GM12878 (cell line): ENCODE measurements around the gene NCAPD2. TPM values are rescaled to one million over a fixed set of nuclear protein-coding genes. Genes with fewer than 3 reads are reported as not detected.

ENCODE experiments used
- ATAC-seq: fragments of 200-7000 bp; cut with Tn5 transposase; 3 replicates; pipeline ENCODE4 v1.9.1; 2020; ENCODE audit warnings: mild to moderate bottlenecking, moderate library complexity
- BruUV-seq: library from RNA; stranded (reverse); fragments of 400-500 nt; replicated peaks from 2 replicates; lab custom pipeline; 2021; lab: Mats Ljungman, UMichigan
- CTCF ChIA-PET: fragments of 300-600 bp; sonication (Branson Sonifier 250); formaldehyde crosslinking; extraction: SDS; loops from one replicate; lab custom pipeline; 2021; ENCODE audit warnings: inconsistent platforms; lab: Yijun Ruan, JAX
- POLR2A ChIA-PET: fragments of 350-600 bp; formaldehyde crosslinking; extraction: SDS; loops from one replicate; lab custom pipeline; 2021; ENCODE audit warnings: inconsistent platforms; lab: Charles Lee
- RAD21 ChIA-PET: fragments of 300-600 bp; sonication (Branson Sonifier 250); formaldehyde crosslinking; loops from one replicate; lab custom pipeline; 2023; ENCODE audit warnings: antibody characterized with exemption; ENCODE audit not compliant: unreplicated experiment; lab: Charles Lee
- SMC1A ChIA-PET: fragments of 300-600 bp; sonication (Branson Sonifier 250); formaldehyde crosslinking; loops from one replicate; lab custom pipeline; 2023; ENCODE audit not compliant: unreplicated experiment, uncharacterized antibody; lab: Charles Lee
- DNase-seq: peaks from one replicate; pipeline ENCODE4 v3.0.0-alpha.2; 2011; ENCODE audit warnings: low read depth, low spot score
- FAIRE-seq: peaks from 3 replicates; lab custom pipeline; 2011; peaks lifted over from hg19 to GRCh38; lab: Jason Lieb, UNC
- H2AFZ ChIP-seq: 2 replicates; pipeline ENCODE4 v1.6.0; 2011; ENCODE audit warnings: low read depth, low read length, control low read depth; ENCODE audit not compliant: control insufficient read depth
- H3K27ac ChIP-seq: 2 replicates; pipeline ENCODE4 v1.5.1; 2011; ENCODE audit warnings: control low read depth; ENCODE audit not compliant: control insufficient read depth, insufficient read depth
- H3K27me3 ChIP-seq, 2 experiments: replicated peaks in 1 of 2; 2 replicates each; pipeline versions ENCODE4 v1.6.0 to v1.6.1; 2011; ENCODE audit warnings: low read length in 1 of 2; ENCODE audit not compliant: control insufficient read depth in 2 of 2, insufficient read depth in 2 of 2
- H3K36me3 ChIP-seq, 2 experiments: 2 replicates each; pipeline ENCODE4 v1.5.1; 2011; ENCODE audit warnings: low read length in 1 of 2; ENCODE audit not compliant: control insufficient read depth in 2 of 2, insufficient read depth in 2 of 2
- H3K4me1 ChIP-seq: 2 replicates; pipeline ENCODE4 v1.6.1; 2011; ENCODE audit warnings: mild to moderate bottlenecking, low read length, moderate library complexity, mixed read lengths; ENCODE audit not compliant: control insufficient read depth, insufficient read depth
- H3K4me2 ChIP-seq: 2 replicates; pipeline ENCODE4 v1.6.0; 2011; ENCODE audit warnings: control low read depth; ENCODE audit not compliant: control insufficient read depth, insufficient read depth
- H3K4me3 ChIP-seq: fragments of 200-600 bp; sonication (generic); 2 replicates; pipeline ENCODE4 v1.5.1; 2016
- H3K79me2 ChIP-seq: 2 replicates; pipeline ENCODE4 v1.6.0; 2011; ENCODE audit warnings: low read length; ENCODE audit not compliant: control insufficient read depth, insufficient read depth
- H3K9ac ChIP-seq: 2 replicates; pipeline ENCODE4 v1.8.0; 2011; ENCODE audit warnings: low read length, control low read depth, mixed read lengths; ENCODE audit not compliant: control insufficient read depth, insufficient read depth
- H3K9me3 ChIP-seq: replicated peaks from 3 replicates; pipeline ENCODE4 v1.5.1; 2011; ENCODE audit warnings: mild to moderate bottlenecking, low read length; ENCODE audit not compliant: control insufficient read depth, insufficient read depth
- H4K20me1 ChIP-seq: 2 replicates; pipeline ENCODE4 v1.6.0; 2011; ENCODE audit not compliant: control insufficient read depth, insufficient read depth
- ATF7 ChIP-seq: fragments of 450-650 bp; IDR thresholded peaks from 2 replicates; pipeline ENCODE4 v1.6.1; 2016; ENCODE audit warnings: low read depth, mild to moderate bottlenecking
- GATAD2B ChIP-seq: fragments of 450-650 bp; conservative IDR thresholded peaks from 2 replicates; pipeline ENCODE4 v1.6.1; 2017; ENCODE audit warnings: low read depth, mild to moderate bottlenecking, moderate library complexity
- SMARCA5 ChIP-seq: fragments of 450-650 bp; IDR thresholded peaks from 2 replicates; pipeline ENCODE4 v1.6.1; 2017; ENCODE audit warnings: mild to moderate bottlenecking
- SREBF1 ChIP-seq: IDR thresholded peaks from 2 replicates; pipeline ENCODE4 v1.6.1; 2012; ENCODE audit warnings: mild to moderate bottlenecking, low read length
- YBX1 ChIP-seq: fragments of 450-650 bp; IDR thresholded peaks from 2 replicates; pipeline ENCODE4 v1.6.1; 2016; ENCODE audit warnings: antibody characterized with exemption
- WGBS: methylation state at CpG from one replicate; pipeline ENCODE4 v1.1.6; 2016; ENCODE audit warnings: low lambda C conversion rate; ENCODE audit not compliant: insufficient replicate concordance, insufficient coverage; ENCODE audit errors: missing lambda C conversion rate; 5-methylcytosine and 5-hydroxymethylcytosine counted together
- in situ Hi-C: fragments of 300-500 bp; cut with MboI; formaldehyde crosslinking; loops from 9 replicates; pipeline ENCODE4 v1.14.3; 2018; ENCODE audit warnings: mixed read lengths
- intact Hi-C: fragments of 100-400 bp; cut with micrococcal nuclease; formaldehyde crosslinking; loops from one replicate; pipeline ENCODE4 v1.14.2; 2022; ENCODE audit not compliant: unreplicated experiment
- polyA plus RNA-seq, 11 experiments: library from polyadenylated mRNA; depleted of rRNA in 4 of 11; unstranded in 6 of 11; stranded (reverse) in 5 of 11; fragments of >200 nt; fragmentation: Nextera tagmentation in 4 of 11; fragmentation: Illumina TruSeq in 1 of 11; extraction: Ambion mirVana in 4 of 11; extraction: Trizol in 1 of 11; gene quantifications; 1 replicate in 1 of 11; 2 replicates in 10 of 11; pipeline versions ENCODE4 v1.2.1 to v1.2.3, GENCODE V29; 2011 to 2016; ENCODE audit warnings: inconsistent platforms in 2 of 11, missing spikeins in 2 of 11, low read depth in 1 of 11
- total RNA-seq, 4 experiments: library from RNA; depleted of rRNA in 3 of 4; stranded (reverse); fragments of >200 nt in 3 of 4; fragmentation: Illumina TruSeq in 1 of 4; extraction: Trizol in 1 of 4; gene quantifications; 2 replicates each; pipeline versions ENCODE4 v1.2.1 to v1.2.3, GENCODE V29; 2013 to 2021
- TF ChIP-seq, protein P1 (sequence below): fragments of 450-650 bp; IDR thresholded peaks from 2 replicates; pipeline ENCODE4 v1.6.1; 2016; ENCODE audit warnings: mild to moderate bottlenecking

The NCAPD2 gene
- total and polyA plus RNA-seq, 10 of the 15 experiments (the other 5 are each of a cell fraction or from before 2014, with no cell fraction given), result 24.2 to 160 (median 110) TPM

GRCh38 chr12:6450091-6450868 lies 43.6 kb upstream of the NCAPD2 start:
- ChIA-PET CTCF (interaction anchor here (1.6 to 5.3 kb wide), 8 partner anchors 11 to 116 kb away, joined by 3 to 48 read pairs (median 12); partner anchors contain the start of gene VAMP1), SMC1A (interaction anchor here (0.8 to 8.0 kb wide), 8 partner anchors 8 to 24 kb away, joined by 3 to 90 read pairs (median 16); no protein-coding TSS in a partner anchor), RAD21 (interaction anchor here (1.0 to 17.1 kb wide), 9 partner anchors 9 to 127 kb away, joined by 3 to 319 read pairs (median 5); partner anchors contain the start of gene VAMP1), POLR2A (interaction anchor here (0.8 to 17.5 kb wide), 10 partner anchors 7 to 114 kb away, joined by 3 to 384 read pairs (median 26); partner anchors contain the start of genes CD27 and VAMP1)
- Histone ChIP-seq H3K79me2 (peaks cover 78% of the 10 kb centered on the region), H3K9me3 (no peaks in the 10 kb centered on the region), H3K4me2 (peak overlapping the region; percentile 99), H3K9ac (peak overlapping the region; percentile 92), H3K4me3 (peak overlapping the region; percentile 83), H3K36me3 (peaks cover 1 to 10% of the 10 kb centered on the region in 2 experiments), H4K20me1 (no peaks in the 10 kb centered on the region), H3K27ac (peak overlapping the region; percentile 98), H3K27me3 (no peaks in the 10 kb centered on the region), H3K4me1 (peaks cover 38% of the 10 kb centered on the region), H2AFZ (no peak overlapping the region)
- DNase-seq (no peak), FAIRE-seq (no peak), ATAC-seq (no peak)
- BruUV-seq, result TSS peak; percentile 56
- WGBS, result 95% methylated on average over 16 of the region's 16 CpGs
- intact Hi-C loops (no loop called here), in situ Hi-C loops (no loop called here)
- TF ChIP-seq SREBF1 (no peak), YBX1 (no peak), SMARCA5 (0 out of 2 replicates have a peak, but pooled peaks have one; percentile 34), GATAD2B (no peak), ATF7 (no peak)
- TF ChIP-seq, protein P1, sequence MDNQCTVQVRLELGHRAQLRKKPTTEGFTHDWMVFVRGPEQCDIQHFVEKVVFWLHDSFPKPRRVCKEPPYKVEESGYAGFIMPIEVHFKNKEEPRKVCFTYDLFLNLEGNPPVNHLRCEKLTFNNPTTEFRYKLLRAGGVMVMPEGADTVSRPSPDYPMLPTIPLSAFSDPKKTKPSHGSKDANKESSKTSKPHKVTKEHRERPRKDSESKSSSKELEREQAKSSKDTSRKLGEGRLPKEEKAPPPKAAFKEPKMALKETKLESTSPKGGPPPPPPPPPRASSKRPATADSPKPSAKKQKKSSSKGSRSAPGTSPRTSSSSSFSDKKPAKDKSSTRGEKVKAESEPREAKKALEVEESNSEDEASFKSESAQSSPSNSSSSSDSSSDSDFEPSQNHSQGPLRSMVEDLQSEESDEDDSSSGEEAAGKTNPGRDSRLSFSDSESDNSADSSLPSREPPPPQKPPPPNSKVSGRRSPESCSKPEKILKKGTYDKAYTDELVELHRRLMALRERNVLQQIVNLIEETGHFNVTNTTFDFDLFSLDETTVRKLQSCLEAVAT, result peak; percentile 78
